NCI-H748 treated with DMSO at 0.1 percent for 48 hours (cell line): ENCODE data around the gene ELAPOR1.

Experiments
- DNase-seq: peaks from one replicate; lab custom pipeline; 2025; lab: John Stamatoyannopoulos, UW

The ELAPOR1 gene

GRCh38 chr1:109113590-109114341 lies at the start of gene ELAPOR1:
Gene ELAPOR1, plus strand, starts transcription at chr1:109114115. Its CDS starts 69 bp downstream, at chr1:109114184.
- peak; percentile 94 for DNase-seq

GRCh38 chr1:109065137-109065536 lies 48.8 kb upstream of the ELAPOR1 start:
- DNase-seq: no peak

GRCh38 chr1:109067883-109068282 lies 46.0 kb upstream of the ELAPOR1 start:
- DNase-seq: no peak

GRCh38 chr1:109069294-109069693 lies 44.6 kb upstream of the ELAPOR1 start:
- no peak for DNase-seq

- peak; percentile 72 for DNase-seq
Observed at GRCh38 chr1:109075531-109076490, 38.1 kb upstream of the ELAPOR1 start, which contains the start of gene TAF13. Gene TAF13, minus strand, starts transcription at chr1:109076003. Its CDS starts 56 bp downstream, at chr1:109075947.

- DNase-seq: no peak
Observed at GRCh38 chr1:109078317-109078716, 35.6 kb upstream of the ELAPOR1 start.

- DNase-seq: no peak
Observed at GRCh38 chr1:109079240-109079622, 34.7 kb upstream of the ELAPOR1 start.

- no peak for DNase-seq
Observed at GRCh38 chr1:109080441-109081082, 33.4 kb upstream of the ELAPOR1 start.

- no peak for DNase-seq
Observed at GRCh38 chr1:109083501-109083900, 30.4 kb upstream of the ELAPOR1 start.

GRCh38 chr1:109083923-109084322 lies 30.0 kb upstream of the ELAPOR1 start:
- DNase-seq: no peak

GRCh38 chr1:109084563-109085517 lies 29.1 kb upstream of the ELAPOR1 start:
- no peak for DNase-seq

- peak; percentile 82 for DNase-seq
Observed at GRCh38 chr1:109089242-109090015, 24.5 kb upstream of the ELAPOR1 start.

GRCh38 chr1:109090196-109091077 lies 23.5 kb upstream of the ELAPOR1 start, which contains the start of gene TMEM167B:
Gene TMEM167B, plus strand, starts transcription at chr1:109090764. Its CDS starts 109 bp downstream, at chr1:109090873.
- DNase-seq: peak; percentile 87

- no peak for DNase-seq
Observed at GRCh38 chr1:109091078-109091838, 22.7 kb upstream of the ELAPOR1 start.

GRCh38 chr1:109091839-109092193 lies 22.1 kb upstream of the ELAPOR1 start:
- DNase-seq: no peak

GRCh38 chr1:109094377-109094803 lies 19.5 kb upstream of the ELAPOR1 start:
- DNase-seq: no peak

- DNase-seq: no peak
Observed at GRCh38 chr1:109094871-109095270, 19.0 kb upstream of the ELAPOR1 start.

GRCh38 chr1:109095631-109096030 lies 18.3 kb upstream of the ELAPOR1 start:
- no peak for DNase-seq
